H1 (cell line): ENCODE results near the gene LIF. TPM values are rescaled to one million over a fixed set of nuclear protein-coding genes. Genes with fewer than 3 reads are reported as not detected.

Source experiments
- CTCF ChIA-PET: fragments of 300-600 bp; sonication (Branson Sonifier 250); formaldehyde crosslinking; loops from one replicate; lab custom pipeline; 2021; ENCODE audit not compliant: partially characterized antibody; lab: Charles Lee
- POLR2A ChIA-PET: fragments of 300-600 bp; sonication (Branson Sonifier 250); formaldehyde crosslinking; loops from one replicate; lab custom pipeline; 2021; ENCODE audit warnings: inconsistent platforms; ENCODE audit not compliant: partially characterized antibody; lab: Charles Lee
- DNase-seq, 2 experiments: peaks; one replicate each; pipeline versions ENCODE4 v3.0.0 to v3.0.0-alpha.2; 2010 to 2022; ENCODE audit warnings: low spot score in 2 of 2, low read depth in 1 of 2, mixed read lengths in 1 of 2
- FAIRE-seq: peaks from 2 replicates; lab custom pipeline; 2011; peaks lifted over from hg19 to GRCh38; lab: Jason Lieb, UNC
- H2AFZ ChIP-seq: 2 replicates; pipeline ENCODE4 v1.8.1; 2012; ENCODE audit warnings: low read length, inconsistent platforms
- H2AK5ac ChIP-seq: 2 replicates; pipeline ENCODE4 v1.6.1; 2013; ENCODE audit warnings: low read depth, low read length
- H2BK120ac ChIP-seq: replicated peaks from 2 replicates; pipeline ENCODE3; 2013; ENCODE audit warnings: low read depth, low read length, inconsistent platforms
- H2BK12ac ChIP-seq: 2 replicates; pipeline ENCODE4 v1.6.1; 2013; ENCODE audit warnings: low read depth, low read length
- H2BK15ac ChIP-seq: 2 replicates; pipeline ENCODE4 v1.6.1; 2013; ENCODE audit warnings: low read length
- H2BK20ac ChIP-seq: 2 replicates; pipeline ENCODE4 v1.6.1; 2013; ENCODE audit warnings: low read length
- H2BK5ac ChIP-seq: 2 replicates; pipeline ENCODE4 v1.6.1; 2013; ENCODE audit warnings: low read depth, low read length
- H3K14ac ChIP-seq: 2 replicates; pipeline ENCODE4 v1.6.1; 2013; ENCODE audit warnings: inconsistent platforms; ENCODE audit not compliant: insufficient read length
- H3K18ac ChIP-seq: 2 replicates; pipeline ENCODE4 v1.6.1; 2013; ENCODE audit warnings: low read length; ENCODE audit errors: extremely low read depth
- H3K23ac ChIP-seq: 2 replicates; pipeline ENCODE4 v1.6.1; 2013; ENCODE audit warnings: inconsistent platforms; ENCODE audit not compliant: insufficient read length
- H3K23me2 ChIP-seq: 2 replicates; pipeline ENCODE4 v1.6.1; 2013; ENCODE audit warnings: low read depth, low read length
- H3K27ac ChIP-seq: 2 replicates; pipeline ENCODE4 v1.6.1; 2011; ENCODE audit warnings: low read depth, low read length, inconsistent platforms
- H3K27me3 ChIP-seq, 4 experiments: replicated peaks in 1 of 4; 1 replicate in 1 of 4; 2 replicates in 3 of 4; pipeline versions ENCODE4 v1.6.1 to v1.8.1; 2011 to 2013; ENCODE audit warnings: low read length in 3 of 4, mild to moderate bottlenecking in 3 of 4, inconsistent platforms in 2 of 4, mixed read lengths in 2 of 4, moderate library complexity in 1 of 4; ENCODE audit not compliant: control insufficient read depth in 3 of 4, insufficient read depth in 3 of 4; ENCODE audit errors: extremely low read depth in 1 of 4
- H3K36me3 ChIP-seq, 4 experiments: 2 replicates each; pipeline versions ENCODE4 v1.6.1 to v1.8.1; 2011 to 2013; ENCODE audit warnings: mild to moderate bottlenecking in 4 of 4, low read length in 3 of 4, moderate library complexity in 2 of 4, control low read depth in 1 of 4, inconsistent platforms in 1 of 4; ENCODE audit not compliant: insufficient read depth in 4 of 4, control insufficient read depth in 2 of 4
- H3K4ac ChIP-seq: replicated peaks from 2 replicates; pipeline ENCODE3; 2013; ENCODE audit warnings: low read length, low read depth, mixed read lengths, inconsistent platforms; ENCODE audit not compliant: insufficient read length
- H3K4me1 ChIP-seq, 4 experiments: replicated peaks in 1 of 4; 1 replicate in 1 of 4; 2 replicates in 3 of 4; pipeline versions ENCODE4 v1.6.1 to v1.8.1; 2011 to 2013; ENCODE audit warnings: low read length in 3 of 4, inconsistent platforms in 2 of 4, mixed read lengths in 1 of 4; ENCODE audit not compliant: insufficient read depth in 4 of 4, control insufficient read depth in 3 of 4
- H3K4me2 ChIP-seq, 2 experiments: 2 replicates each; pipeline versions ENCODE4 v1.6.1 to v1.8.1; 2011 to 2013; ENCODE audit warnings: low read depth in 2 of 2, low read length in 2 of 2, control low read depth in 1 of 2, inconsistent platforms in 1 of 2, mild to moderate bottlenecking in 1 of 2; ENCODE audit not compliant: insufficient read depth in 1 of 2
- H3K4me3 ChIP-seq, 4 experiments: fragments of 200-600, 300-600 bp in 1 of 4; sonication (generic), shearing (Covaris generic), sonication (Bioruptor Twin) in 1 of 4; 2 replicates each; pipeline versions ENCODE4 v1.5.1 to v1.8.1; 2011 to 2016; ENCODE audit warnings: low read length in 4 of 4, low read depth in 3 of 4, control low read depth in 2 of 4, inconsistent platforms in 2 of 4, mild to moderate bottlenecking in 2 of 4, mixed read lengths in 1 of 4, moderate library complexity in 1 of 4; ENCODE audit not compliant: insufficient read depth in 2 of 4; ENCODE audit errors: extremely low read depth in 1 of 4
- H3K56ac ChIP-seq: replicated peaks from 2 replicates; pipeline ENCODE3; 2013; ENCODE audit warnings: low read depth, mild to moderate bottlenecking, mixed read lengths, low read length, inconsistent platforms; ENCODE audit not compliant: insufficient read length
- H3K79me1 ChIP-seq: 2 replicates; pipeline ENCODE4 v1.6.1; 2013; ENCODE audit warnings: low read depth, low read length, control low read depth
- H3K79me2 ChIP-seq, 2 experiments: 2 replicates each; pipeline versions ENCODE4 v1.6.1 to v1.8.1; 2012 to 2013; ENCODE audit warnings: low read length in 2 of 2, mild to moderate bottlenecking in 2 of 2, inconsistent platforms in 1 of 2; ENCODE audit not compliant: insufficient read depth in 2 of 2, control insufficient read depth in 1 of 2
- H3K9ac ChIP-seq, 4 experiments: replicated peaks in 1 of 4; 1 replicate in 1 of 4; 2 replicates in 3 of 4; pipeline versions ENCODE4 v1.6.1 to v1.8.1; 2011 to 2013; ENCODE audit warnings: low read depth in 3 of 4, low read length in 3 of 4, control low read depth in 2 of 4, mild to moderate bottlenecking in 2 of 4, moderate library complexity in 2 of 4, inconsistent platforms in 1 of 4; ENCODE audit errors: extremely low read depth in 1 of 4
- H3K9me3 ChIP-seq, 2 experiments: 2 replicates each; pipeline versions ENCODE4 v1.6.1 to v1.8.1; 2012 to 2013; ENCODE audit warnings: mild to moderate bottlenecking in 2 of 2, moderate library complexity in 2 of 2, control low read depth in 1 of 2, inconsistent platforms in 1 of 2, low read depth in 1 of 2, low read length in 1 of 2, mixed read lengths in 1 of 2; ENCODE audit not compliant: insufficient read depth in 2 of 2
- H4K20me1 ChIP-seq, 2 experiments: replicated peaks in 1 of 2; 2 replicates each; pipeline versions ENCODE3 to v1.8.1; 2011 to 2013; ENCODE audit warnings: inconsistent platforms in 2 of 2, low read length in 2 of 2, mild to moderate bottlenecking in 1 of 2; ENCODE audit not compliant: insufficient read depth in 2 of 2, control insufficient read depth in 1 of 2
- H4K5ac ChIP-seq: 2 replicates; pipeline ENCODE4 v1.6.1; 2013; ENCODE audit warnings: low read length, low read depth, mixed read lengths, inconsistent platforms; ENCODE audit not compliant: insufficient read length
- H4K8ac ChIP-seq: 2 replicates; pipeline ENCODE4 v1.8.0; 2013; ENCODE audit warnings: mild to moderate bottlenecking, moderate library complexity, low read length, inconsistent platforms; ENCODE audit not compliant: insufficient read depth; ENCODE audit errors: extremely low read depth
- H4K91ac ChIP-seq: replicated peaks from 2 replicates; pipeline ENCODE3; 2013; ENCODE audit warnings: low read length, mixed read lengths, inconsistent platforms; ENCODE audit not compliant: insufficient read length
- EGR1 ChIP-seq: IDR thresholded peaks from 2 replicates; pipeline ENCODE4 v1.6.1; 2011; ENCODE audit warnings: low read depth, low read length, borderline replicate concordance
- EZH2 ChIP-seq: fragments of 200-600 bp; sonication (generic); IDR thresholded peaks from 2 replicates; pipeline ENCODE4 v1.7.1; 2012; ENCODE audit warnings: low read depth, mild to moderate bottlenecking, moderate library complexity, low read length, inconsistent platforms; ENCODE audit not compliant: severe bottlenecking
- NRF1 ChIP-seq: IDR thresholded peaks from 2 replicates; pipeline ENCODE4 v1.6.1; 2011; ENCODE audit warnings: mild to moderate bottlenecking, low read depth, low read length, improper control_type of control experiment
- SAP30 ChIP-seq: fragments of 300-600 bp; sonication (generic); IDR thresholded peaks from 2 replicates; pipeline ENCODE4 v1.7.1; 2012; ENCODE audit warnings: low read length, moderate library complexity, mild to moderate bottlenecking, inconsistent platforms; ENCODE audit not compliant: insufficient read depth, insufficient replicate concordance
- SIN3A ChIP-seq, 2 experiments: IDR thresholded peaks in 1 of 2; conservative IDR thresholded peaks in 1 of 2; 2 replicates each; pipeline ENCODE4 v1.6.1; 2011 to 2012; ENCODE audit warnings: low read length in 2 of 2, improper control_type of control experiment in 1 of 2, low read depth in 1 of 2, mild to moderate bottlenecking in 1 of 2
- SP1 ChIP-seq: IDR thresholded peaks from 2 replicates; pipeline ENCODE4 v1.6.1; 2011; ENCODE audit warnings: low read depth, low read length
- SP4 ChIP-seq: IDR thresholded peaks from 2 replicates; pipeline ENCODE4 v1.6.1; 2012; ENCODE audit warnings: low read length, inconsistent platforms
- YY1 ChIP-seq: IDR thresholded peaks from 2 replicates; pipeline ENCODE4 v1.6.1; 2011; ENCODE audit warnings: low read depth, mild to moderate bottlenecking, low read length
- WGBS, 2 experiments: shearing (Covaris generic) in 1 of 2; methylation state at CpG; one replicate each; pipeline versions ENCODE4 v1.1.6 to v1.1.7; 2013 to 2015; ENCODE audit warnings: low lambda C conversion rate in 2 of 2, mixed read lengths in 2 of 2, inconsistent platforms in 1 of 2, low coverage in 1 of 2, missing lambda C conversion rate in 1 of 2; ENCODE audit not compliant: insufficient replicate concordance in 2 of 2, insufficient coverage in 1 of 2, insufficient read length in 1 of 2; ENCODE audit errors: extremely low coverage in 1 of 2, missing lambda C conversion rate in 1 of 2; 5-methylcytosine and 5-hydroxymethylcytosine counted together
- polyA plus RNA-seq, 7 experiments: library from polyadenylated mRNA; depleted of rRNA in 3 of 7; stranded (reverse) in 5 of 7; unstranded in 2 of 7; fragments of >200 nt in 5 of 7; fragments of 200-250 nt in 2 of 7; gene quantifications; 1 replicate in 5 of 7; 2 replicates in 1 of 7; 4 replicates in 1 of 7; pipeline versions ENCODE4 v1.2.1 to v1.2.3, GENCODE V29; 2011 to 2013; ENCODE audit warnings: missing spikeins in 2 of 7, mixed read lengths in 2 of 7
- total RNA-seq: library from RNA; stranded (reverse); fragmentation: NEBNext Ultra II Directional; extraction: Animal tissue kit (Norgen Biotek cat#: 25700); gene quantifications from 2 replicates; pipeline ENCODE4 v1.2.1, GENCODE V29; 2021
- TF ChIP-seq, protein P1 (sequence below): IDR thresholded peaks from 2 replicates; pipeline ENCODE4 v1.6.1; 2012; ENCODE audit warnings: low read length, inconsistent platforms
- TF ChIP-seq, protein P2 (sequence below): IDR thresholded peaks from 2 replicates; pipeline ENCODE4 v1.6.1; 2012; ENCODE audit warnings: inconsistent platforms

The LIF gene
- total and polyA plus RNA-seq, 2 of the 8 experiments (the other 6 are each of a cell fraction or from before 2014, with no cell fraction given), result 3.3 to 3.5 TPM

DNA sequence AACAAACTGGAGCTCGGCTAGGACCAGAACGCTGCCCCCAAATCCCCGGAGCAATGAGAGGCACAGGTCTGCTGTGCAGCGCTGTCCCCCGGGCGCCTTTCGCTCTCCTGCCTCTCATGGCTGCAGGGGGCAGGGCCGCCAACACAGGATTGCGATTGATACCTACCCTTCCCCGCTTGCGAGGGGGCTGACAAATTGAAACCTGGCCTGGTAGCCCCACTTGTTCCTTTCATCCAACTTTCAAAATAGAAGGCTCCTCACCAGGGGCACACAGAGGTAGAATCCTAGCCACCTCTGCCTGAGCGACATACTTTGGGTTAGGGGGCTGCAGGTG lies 43.4 kb upstream of the LIF start:
- no peak overlapping the region for H3K4ac ChIP-seq
- ChIA-PET POLR2A (interaction anchor here (1.4 to 3.8 kb wide), 4 partner anchors 12 to 155 kb away, joined by 4 to 17 read pairs (median 8); partner anchors contain the start of genes CCDC157 and SF3A1), CTCF (interaction anchor here (0.7 to 9.1 kb wide), 7 partner anchors 7 to 252 kb away, joined by 3 to 203 read pairs (median 31); partner anchors contain the start of gene TBC1D10A)
- no peak overlapping the region for H2BK5ac ChIP-seq
- no peak overlapping the region for H3K14ac ChIP-seq
- H4K20me1 ChIP-seq, result peaks cover 0 to 4% of the 10 kb centered on the region in 2 experiments
- TF ChIP-seq SP1 (no peak), SAP30 (no peak), YY1 (no peak), SIN3A (conservative IDR thresholded peaks at IDR 0.05 in 1 of 2, IDR thresholded peaks at IDR 0.05 in 1 of 2; ENCODE audit: low read depth in 1 of 2, low read length in 2 of 2) (0 out of 4 replicates have a peak, but pooled peaks of 1 of the 2 experiments have one; percentile 21), NRF1 (no peak), EGR1 (no peak), SP4 (0 out of 2 replicates have a peak, but pooled peaks have one; percentile 7), EZH2 (no peak)
- TF ChIP-seq, protein P1, sequence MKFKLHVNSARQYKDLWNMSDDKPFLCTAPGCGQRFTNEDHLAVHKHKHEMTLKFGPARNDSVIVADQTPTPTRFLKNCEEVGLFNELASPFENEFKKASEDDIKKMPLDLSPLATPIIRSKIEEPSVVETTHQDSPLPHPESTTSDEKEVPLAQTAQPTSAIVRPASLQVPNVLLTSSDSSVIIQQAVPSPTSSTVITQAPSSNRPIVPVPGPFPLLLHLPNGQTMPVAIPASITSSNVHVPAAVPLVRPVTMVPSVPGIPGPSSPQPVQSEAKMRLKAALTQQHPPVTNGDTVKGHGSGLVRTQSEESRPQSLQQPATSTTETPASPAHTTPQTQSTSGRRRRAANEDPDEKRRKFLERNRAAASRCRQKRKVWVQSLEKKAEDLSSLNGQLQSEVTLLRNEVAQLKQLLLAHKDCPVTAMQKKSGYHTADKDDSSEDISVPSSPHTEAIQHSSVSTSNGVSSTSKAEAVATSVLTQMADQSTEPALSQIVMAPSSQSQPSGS, result no peak
- TF ChIP-seq, protein P2, sequence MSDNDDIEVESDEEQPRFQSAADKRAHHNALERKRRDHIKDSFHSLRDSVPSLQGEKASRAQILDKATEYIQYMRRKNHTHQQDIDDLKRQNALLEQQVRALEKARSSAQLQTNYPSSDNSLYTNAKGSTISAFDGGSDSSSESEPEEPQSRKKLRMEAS, result no peak
- peak overlapping the region; percentile 86; the same call in 1 of the 2 replicates for H2AFZ ChIP-seq
- no peak overlapping the region for H2BK20ac ChIP-seq
- no peaks in the 10 kb centered on the region for H3K9me3 ChIP-seq
- 13% methylated on average over 12 of the region's 12 CpGs; no CpG with 5 or more reads in 1 of the 2 experiments for WGBS, 2 experiments
- H2BK12ac ChIP-seq, result no peak overlapping the region
- no peak overlapping the region for H3K56ac ChIP-seq
- no peak overlapping the region for H3K27ac ChIP-seq
- no peak overlapping the region for H4K5ac ChIP-seq
- peak overlapping the region; percentile 82 to 89 for H3K4me2 ChIP-seq
- H3K18ac ChIP-seq, result peak overlapping the region; percentile 32
- no peak overlapping the region for H3K23ac ChIP-seq
- no peaks in the 10 kb centered on the region for H3K27me3 ChIP-seq
- H2BK120ac ChIP-seq, result no peak overlapping the region
- H2AK5ac ChIP-seq, result no peak overlapping the region
- H3K4me3 ChIP-seq, result peak overlapping the region; percentile 58 to 74 (median 70)
- no peak overlapping the region for H4K91ac ChIP-seq
- FAIRE-seq (no peak), DNase-seq (no peak)
- H2BK15ac ChIP-seq, result peak overlapping the region; percentile 88; the same call in 1 of the 2 replicates
- H3K9ac ChIP-seq, result no peak overlapping the region
- peaks cover 12% of the 10 kb centered on the region; the same call in 1 of the 2 replicates for H3K23me2 ChIP-seq
- H3K79me2 ChIP-seq, result no peaks in the 10 kb centered on the region
- no peaks in the 10 kb centered on the region for H3K36me3 ChIP-seq
- no peaks in the 10 kb centered on the region for H3K79me1 ChIP-seq
- peaks cover 0 to 19% (median 14%) of the 10 kb centered on the region in 4 experiments; a peak in 6 of 7 replicates for H3K4me1 ChIP-seq
- no peak overlapping the region; the same call in 1 of the 2 replicates for H4K8ac ChIP-seq
